GM10266 (cell line): ENCODE results near the gene KCNH4.
"Not testable (repeated sequence)": the region's sequence is repeated elsewhere in the genome, so short reads cannot be mapped to it uniquely, and the experiment has no call there.

ENCODE experiments used
- DNase-seq: peaks from one replicate; pipeline ENCODE4 v3.0.0; 2012; ENCODE audit errors: extremely low spot score
- TF ChIP-seq, protein P1 (sequence below): IDR thresholded peaks from 2 replicates; pipeline ENCODE4 v1.5.1; 2012; ENCODE audit warnings: mild to moderate bottlenecking, low read depth; ENCODE audit not compliant: control insufficient read depth, insufficient read depth; ENCODE audit errors: missing control alignments

Gene KCNH4

DNA sequence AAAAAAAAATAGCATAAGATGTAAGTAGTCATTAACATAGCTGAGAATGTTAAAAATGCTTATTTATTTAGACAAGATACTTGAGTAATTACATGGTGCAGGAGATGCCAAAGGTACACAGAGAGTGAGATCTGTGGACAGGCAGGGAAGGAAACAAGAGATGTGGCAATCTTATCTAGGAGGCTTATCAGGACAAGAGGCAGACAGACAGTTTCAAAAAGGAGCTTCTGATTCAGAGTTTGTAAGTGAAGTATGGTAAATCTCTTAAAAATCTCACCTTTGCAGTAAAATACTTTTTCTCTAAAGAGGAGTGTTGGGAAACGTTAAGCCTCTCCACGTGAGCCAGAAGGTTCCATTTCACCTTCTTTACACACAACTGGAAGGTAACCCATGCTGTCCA, 33.2 kb upstream of the KCNH4 start:
- DNase-seq, result no peak
- TF ChIP-seq, protein P1, sequence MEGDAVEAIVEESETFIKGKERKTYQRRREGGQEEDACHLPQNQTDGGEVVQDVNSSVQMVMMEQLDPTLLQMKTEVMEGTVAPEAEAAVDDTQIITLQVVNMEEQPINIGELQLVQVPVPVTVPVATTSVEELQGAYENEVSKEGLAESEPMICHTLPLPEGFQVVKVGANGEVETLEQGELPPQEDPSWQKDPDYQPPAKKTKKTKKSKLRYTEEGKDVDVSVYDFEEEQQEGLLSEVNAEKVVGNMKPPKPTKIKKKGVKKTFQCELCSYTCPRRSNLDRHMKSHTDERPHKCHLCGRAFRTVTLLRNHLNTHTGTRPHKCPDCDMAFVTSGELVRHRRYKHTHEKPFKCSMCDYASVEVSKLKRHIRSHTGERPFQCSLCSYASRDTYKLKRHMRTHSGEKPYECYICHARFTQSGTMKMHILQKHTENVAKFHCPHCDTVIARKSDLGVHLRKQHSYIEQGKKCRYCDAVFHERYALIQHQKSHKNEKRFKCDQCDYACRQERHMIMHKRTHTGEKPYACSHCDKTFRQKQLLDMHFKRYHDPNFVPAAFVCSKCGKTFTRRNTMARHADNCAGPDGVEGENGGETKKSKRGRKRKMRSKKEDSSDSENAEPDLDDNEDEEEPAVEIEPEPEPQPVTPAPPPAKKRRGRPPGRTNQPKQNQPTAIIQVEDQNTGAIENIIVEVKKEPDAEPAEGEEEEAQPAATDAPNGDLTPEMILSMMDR, result no peak

DNA sequence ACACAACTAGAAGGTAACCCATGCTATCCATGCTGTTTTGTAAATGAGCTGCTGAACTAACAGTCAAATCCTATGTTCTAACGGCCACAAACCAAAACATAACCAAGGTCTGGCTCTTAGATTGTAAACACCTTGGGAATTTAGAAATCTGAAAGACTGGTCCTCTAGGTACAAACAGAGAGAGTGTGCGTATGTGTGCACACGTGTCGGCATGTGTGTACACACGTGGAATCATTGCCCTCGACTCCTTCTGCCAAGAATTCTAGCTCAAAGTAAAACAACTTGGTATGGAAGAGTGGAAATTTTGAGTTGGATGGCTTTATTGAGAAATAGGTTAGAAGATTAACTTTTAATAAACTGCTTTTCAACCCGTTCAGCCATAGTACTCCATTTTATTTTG, 31.4 kb upstream of the KCNH4 start:
- DNase-seq, result no peak
- TF ChIP-seq, protein P1, result no peak

DNA sequence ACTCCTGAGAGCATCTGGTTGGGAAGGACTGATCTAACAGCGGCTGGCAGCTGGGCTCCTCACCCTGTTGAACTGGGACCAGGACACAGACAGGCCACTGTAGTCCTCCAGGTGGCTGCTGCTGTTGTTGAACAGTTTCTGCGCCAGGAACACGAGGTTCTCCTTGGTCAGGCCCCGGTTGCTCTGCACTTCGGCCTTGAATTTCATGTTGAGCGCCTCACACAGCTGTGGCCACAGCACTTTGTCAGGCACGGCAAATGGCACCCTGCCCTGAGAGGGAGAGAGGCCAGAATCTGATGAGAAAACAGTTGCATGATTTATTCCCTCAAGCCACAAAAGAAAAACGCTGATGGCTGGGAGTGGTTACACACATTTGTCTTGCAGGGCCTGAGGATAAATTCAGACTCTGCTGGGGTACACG, 31.0 kb upstream of the KCNH4 start:
- DNase-seq, result not testable (repeated sequence)

DNA sequence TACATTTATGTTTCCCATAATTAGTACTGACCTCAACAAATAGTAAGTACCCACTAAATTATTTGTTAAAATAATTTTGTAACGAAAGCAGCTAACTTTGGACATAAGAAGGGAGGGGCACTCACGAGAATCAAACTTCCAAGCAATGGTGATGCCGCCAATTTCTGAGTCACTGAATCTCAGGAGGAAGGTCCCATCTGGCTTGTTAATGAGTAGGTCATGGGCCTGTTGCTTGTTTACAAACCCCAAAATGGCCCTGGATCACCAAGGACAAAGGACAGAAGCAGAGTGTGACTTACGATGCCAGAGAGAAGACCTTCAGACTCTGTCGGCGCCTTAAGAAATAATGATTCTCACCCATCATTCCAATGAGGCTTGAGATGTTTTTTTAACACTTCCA, 29.1 kb upstream of the KCNH4 start:
- TF ChIP-seq, protein P1, result no peak
- no peak for DNase-seq

DNA sequence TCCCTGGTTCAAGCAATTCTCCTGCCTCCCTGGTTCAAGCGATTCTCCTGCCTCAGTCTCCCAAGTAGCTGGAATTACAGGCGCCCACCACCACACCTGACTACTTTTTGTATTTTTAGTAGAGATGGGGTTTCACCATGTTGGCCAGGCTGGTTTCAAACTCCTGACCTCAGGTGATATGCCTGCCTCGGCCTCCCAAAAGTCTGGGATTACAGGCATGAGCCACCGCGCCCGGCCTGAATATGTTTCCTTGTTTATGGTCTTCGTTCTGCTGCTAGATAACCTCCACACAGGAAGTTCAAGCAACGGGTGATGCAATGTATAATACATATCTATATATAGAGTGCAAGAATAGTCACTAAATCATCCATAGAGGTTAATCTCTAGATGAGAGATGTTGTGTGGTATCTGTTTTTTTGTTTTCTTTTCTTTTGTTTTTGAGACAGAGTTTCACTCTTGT, 25.2 kb upstream of the KCNH4 start:
- not testable (repeated sequence) for DNase-seq

DNA sequence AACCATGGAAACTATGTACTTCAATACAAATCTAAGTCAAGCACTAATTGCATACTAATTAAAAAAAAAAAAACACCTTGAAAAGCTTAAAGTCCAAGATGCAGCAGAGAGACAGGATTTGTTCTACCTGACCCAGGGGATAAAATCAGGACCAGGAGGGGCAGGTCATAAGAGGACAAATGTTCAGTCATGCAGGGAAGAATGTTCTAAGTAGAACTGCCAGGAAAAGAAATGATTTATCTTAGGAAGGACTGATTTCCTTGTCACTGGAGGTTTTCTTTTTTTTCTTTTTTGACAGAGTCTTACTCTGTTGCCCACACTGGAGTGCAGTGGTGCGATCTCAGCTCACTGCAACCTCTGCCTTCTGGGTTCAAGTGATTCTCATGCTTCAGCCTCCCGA, 22.4 kb upstream of the KCNH4 start:
- DNase-seq, result no peak
- TF ChIP-seq, protein P1, result no peak

DNA sequence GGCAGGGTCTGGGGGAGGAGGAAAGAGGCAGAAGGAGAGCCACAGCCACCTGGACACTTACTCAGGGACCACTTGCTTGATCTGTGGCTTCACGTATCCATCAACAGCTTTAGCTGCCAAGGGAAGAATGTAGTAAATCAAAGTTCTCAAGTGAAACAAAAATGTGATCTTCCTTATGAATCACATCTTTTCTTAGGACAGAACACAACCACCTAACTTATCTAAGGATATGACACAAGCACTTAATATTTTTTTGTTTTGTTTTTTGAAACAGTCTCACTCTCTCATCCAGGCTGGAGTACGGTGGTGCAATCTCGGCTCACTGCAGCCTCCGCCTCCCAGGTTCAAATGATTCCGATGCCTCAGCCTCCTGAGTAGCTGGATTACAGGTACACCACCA, 21.8 kb upstream of the KCNH4 start:
- DNase-seq, result no peak
- TF ChIP-seq, protein P1, result no peak

DNA sequence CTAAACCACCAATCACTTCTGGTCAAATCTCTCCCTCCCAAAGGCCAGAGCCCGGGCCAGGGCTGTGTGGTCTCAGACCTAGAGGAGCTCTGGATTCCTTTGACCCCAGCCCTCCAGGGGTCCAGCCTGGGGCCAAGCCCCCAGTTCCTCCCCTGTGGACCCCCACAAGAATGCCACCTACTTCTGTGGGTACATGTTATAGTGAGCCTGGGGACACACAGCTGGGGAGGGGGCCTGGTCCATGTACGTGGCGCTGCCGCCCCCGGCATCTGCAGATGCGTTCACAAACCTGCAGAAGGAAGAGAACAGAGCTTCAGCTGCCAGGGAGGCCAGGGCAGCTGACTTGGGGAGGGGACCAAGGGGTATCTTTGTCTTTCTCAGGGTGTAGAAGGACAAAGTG, 21.2 kb upstream of the KCNH4 start:
- TF ChIP-seq, protein P1, result no peak
- DNase-seq, result no peak
